SU-DHL-6 (cell line): ENCODE results near the gene STK39.

ENCODE experiments used
- H2AFZ ChIP-seq: fragments of 200-600 bp; sonication (generic); 2 replicates; pipeline ENCODE4 v1.6.1; 2014; ENCODE audit warnings: low read depth, mild to moderate bottlenecking, moderate library complexity, mixed read lengths, antibody characterized with exemption, low read length; ENCODE audit not compliant: severe bottlenecking
- H3F3A ChIP-seq: fragments of 200-600 bp; shearing (Covaris generic); 2 replicates; pipeline ENCODE4 v1.6.0; 2016; ENCODE audit warnings: antibody characterized with exemption, mild to moderate bottlenecking; ENCODE audit not compliant: insufficient read depth
- H3K27ac ChIP-seq: fragments of 200-600 bp; sonication (generic); 2 replicates; pipeline ENCODE4 v1.5.1; 2016; ENCODE audit warnings: low read depth, mild to moderate bottlenecking, low read length, moderate library complexity, mixed read lengths
- H3K27me3 ChIP-seq: fragments of 200-600 bp; sonication (generic), shearing (Covaris generic); 2 replicates; pipeline ENCODE4 v1.6.0; 2014; ENCODE audit warnings: mild to moderate bottlenecking, low read length
- H3K36me3 ChIP-seq: fragments of 200-600 bp; sonication (generic); 2 replicates; pipeline ENCODE4 v1.6.1; 2014; ENCODE audit warnings: mild to moderate bottlenecking, low read length, mixed read lengths
- H3K4me2 ChIP-seq: fragments of 300-600, 200-600 bp; shearing (Covaris generic), sonication (generic); 2 replicates; pipeline ENCODE4 v1.6.0; 2014; ENCODE audit warnings: low read length, low read depth, mild to moderate bottlenecking; ENCODE audit not compliant: poor library complexity, severe bottlenecking
- H3K4me3 ChIP-seq: fragments of 200-600 bp; sonication (generic); 2 replicates; pipeline ENCODE4 v1.5.1; 2014; ENCODE audit warnings: antibody characterized with exemption, low read length, mild to moderate bottlenecking, mixed read lengths; ENCODE audit not compliant: insufficient read depth, poor library complexity, severe bottlenecking
- H3K79me2 ChIP-seq: fragments of 200-600 bp; sonication (generic); 2 replicates; pipeline ENCODE4 v1.6.1; 2014; ENCODE audit warnings: mild to moderate bottlenecking, low read length, moderate library complexity; ENCODE audit not compliant: insufficient read depth
- H3K9ac ChIP-seq: fragments of 200-600 bp; sonication (generic); 2 replicates; pipeline ENCODE4 v1.7.0; 2014; ENCODE audit warnings: mild to moderate bottlenecking, low read length
- H3K9me2 ChIP-seq: fragments of 200-600 bp; sonication (generic); replicated peaks from 2 replicates; pipeline ENCODE4 v1.6.1; 2014; ENCODE audit warnings: low read length; ENCODE audit not compliant: insufficient read depth
- H3K9me3 ChIP-seq: fragments of 200-600 bp; sonication (generic); 2 replicates; pipeline ENCODE4 v1.6.1; 2014; ENCODE audit warnings: low read length, mixed read lengths; ENCODE audit not compliant: insufficient read depth
- H4K20me1 ChIP-seq: fragments of 200-600 bp; sonication (generic); 2 replicates; pipeline ENCODE4 v1.6.1; 2014; ENCODE audit warnings: low read depth, mild to moderate bottlenecking, antibody characterized with exemption, low read length, moderate library complexity, mixed read lengths
- CTCF ChIP-seq: fragments of 200-600 bp; sonication (generic); IDR thresholded peaks from one replicate; pipeline ENCODE4 v1.5.1; 2017; ENCODE audit warnings: antibody characterized with exemption, mild to moderate bottlenecking, low read length, moderate library complexity; ENCODE audit not compliant: insufficient read depth, poor library complexity, severe bottlenecking
- EZH2phosphoT487 ChIP-seq: fragments of 200-600 bp; sonication (generic), shearing (Covaris generic); conservative IDR thresholded peaks from 2 replicates; pipeline ENCODE4 v1.6.1; 2018; ENCODE audit warnings: mild to moderate bottlenecking, antibody characterized with exemption, low read length, moderate library complexity, mixed read lengths

STK39 gene

GRCh38 chr2:168245074-168245825, 2.1 kb downstream of the STK39 start:
- TF ChIP-seq CTCF (no peak), EZH2phosphoT487 (no peak)
- Histone ChIP-seq H3K36me3 (no peaks in the 10 kb centered on the region), H3F3A (no peaks in the 10 kb centered on the region), H3K9ac (no peak overlapping the region), H3K27me3 (no peaks in the 10 kb centered on the region), H3K9me3 (no peaks in the 10 kb centered on the region), H3K27ac (no peak overlapping the region), H3K4me2 (peak overlapping the region; percentile 98), H3K79me2 (peaks cover 24% of the 10 kb centered on the region), H4K20me1 (peaks cover 7% of the 10 kb centered on the region; the same call in 1 of the 2 replicates), H3K4me3 (no peak overlapping the region), H3K9me2 (no peaks in the 10 kb centered on the region), H2AFZ (no peak overlapping the region)

- Histone ChIP-seq H3K27me3 (no peaks in the 10 kb centered on the region), H3K9me3 (no peaks in the 10 kb centered on the region), H3K4me3 (no peak overlapping the region), H4K20me1 (peaks cover 7% of the 10 kb centered on the region; the same call in 1 of the 2 replicates), H3F3A (no peaks in the 10 kb centered on the region), H3K79me2 (peaks cover 27% of the 10 kb centered on the region), H3K4me2 (peak overlapping the region; percentile 98), H3K9me2 (no peaks in the 10 kb centered on the region), H3K36me3 (no peaks in the 10 kb centered on the region), H3K27ac (no peak overlapping the region), H3K9ac (no peak overlapping the region), H2AFZ (no peak overlapping the region)
- no peak for TF ChIP-seq CTCF
- TF ChIP-seq EZH2phosphoT487: no peak
Measured at GRCh38 chr2:168244318-168244717, 3.1 kb downstream of the STK39 start.

GRCh38 chr2:168243061-168243460, 4.3 kb downstream of the STK39 start:
- Histone ChIP-seq H4K20me1 (peaks cover 7% of the 10 kb centered on the region; the same call in 1 of the 2 replicates), H3K9me2 (no peaks in the 10 kb centered on the region), H3K4me3 (no peak overlapping the region), H3K9ac (no peak overlapping the region), H3K9me3 (no peaks in the 10 kb centered on the region), H3K27ac (no peak overlapping the region), H3K36me3 (no peaks in the 10 kb centered on the region), H3K4me2 (no peak overlapping the region), H3K79me2 (peaks cover 30% of the 10 kb centered on the region), H3F3A (no peaks in the 10 kb centered on the region), H3K27me3 (no peaks in the 10 kb centered on the region), H2AFZ (no peak overlapping the region)
- no peak for TF ChIP-seq CTCF
- no peak for TF ChIP-seq EZH2phosphoT487
